ENCODE measurements around the gene SARNP.

GRCh38 chr12:55715833-55716581, 101.5 kb downstream of the SARNP start, which contains the start of gene BLOC1S1:
- TF ChIP-seq, protein P1, sequence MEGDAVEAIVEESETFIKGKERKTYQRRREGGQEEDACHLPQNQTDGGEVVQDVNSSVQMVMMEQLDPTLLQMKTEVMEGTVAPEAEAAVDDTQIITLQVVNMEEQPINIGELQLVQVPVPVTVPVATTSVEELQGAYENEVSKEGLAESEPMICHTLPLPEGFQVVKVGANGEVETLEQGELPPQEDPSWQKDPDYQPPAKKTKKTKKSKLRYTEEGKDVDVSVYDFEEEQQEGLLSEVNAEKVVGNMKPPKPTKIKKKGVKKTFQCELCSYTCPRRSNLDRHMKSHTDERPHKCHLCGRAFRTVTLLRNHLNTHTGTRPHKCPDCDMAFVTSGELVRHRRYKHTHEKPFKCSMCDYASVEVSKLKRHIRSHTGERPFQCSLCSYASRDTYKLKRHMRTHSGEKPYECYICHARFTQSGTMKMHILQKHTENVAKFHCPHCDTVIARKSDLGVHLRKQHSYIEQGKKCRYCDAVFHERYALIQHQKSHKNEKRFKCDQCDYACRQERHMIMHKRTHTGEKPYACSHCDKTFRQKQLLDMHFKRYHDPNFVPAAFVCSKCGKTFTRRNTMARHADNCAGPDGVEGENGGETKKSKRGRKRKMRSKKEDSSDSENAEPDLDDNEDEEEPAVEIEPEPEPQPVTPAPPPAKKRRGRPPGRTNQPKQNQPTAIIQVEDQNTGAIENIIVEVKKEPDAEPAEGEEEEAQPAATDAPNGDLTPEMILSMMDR (IDR thresholded peaks at IDR 0.05) = peak in 2 of 4 experiments; percentile 25 to 29
- TF ChIP-seq EP300 (IDR thresholded peaks at IDR 0.05) (no peak), POLR2A (IDR thresholded peaks at IDR 0.05) (peak in 1 of 2 donors; percentile 32)
